GM23248 (cell line): ENCODE data around the gene DNAJC16. TPM values are rescaled to one million over a fixed set of nuclear protein-coding genes. Genes with fewer than 3 reads are reported as not detected.

Experiments
- DNase-seq: peaks from one replicate; pipeline ENCODE4 v3.0.0-alpha.2; 2015
- H2AFZ ChIP-seq: fragments of 200-600 bp; sonication (generic); 2 replicates; pipeline ENCODE4 v1.6.1; 2016; ENCODE audit warnings: antibody characterized with exemption
- H3F3A ChIP-seq: fragments of 200-600 bp; sonication (generic); 2 replicates; pipeline ENCODE4 v1.6.1; 2016; ENCODE audit warnings: mild to moderate bottlenecking, antibody characterized with exemption, mixed run types; ENCODE audit not compliant: insufficient read depth
- H3K27ac ChIP-seq: fragments of 200-600 bp; sonication (generic); 2 replicates; pipeline ENCODE4 v1.5.1; 2016; ENCODE audit warnings: mild to moderate bottlenecking
- H3K27me3 ChIP-seq: fragments of 200-600 bp; sonication (generic); replicated peaks from 2 replicates; pipeline ENCODE4 v1.6.1; 2016; ENCODE audit warnings: mild to moderate bottlenecking; ENCODE audit not compliant: insufficient read depth
- H3K36me3 ChIP-seq: fragments of 200-600 bp; sonication (generic); 2 replicates; pipeline ENCODE4 v1.6.1; 2016; ENCODE audit warnings: low read depth, mild to moderate bottlenecking
- H3K4me1 ChIP-seq: fragments of 200-600 bp; sonication (generic); 2 replicates; pipeline ENCODE4 v1.6.1; 2016; ENCODE audit warnings: mild to moderate bottlenecking; ENCODE audit not compliant: insufficient read depth
- H3K4me2 ChIP-seq: fragments of 200-600 bp; sonication (generic); one replicate; pipeline ENCODE4 v1.6.1; 2016; ENCODE audit warnings: mild to moderate bottlenecking; ENCODE audit not compliant: unreplicated experiment
- H3K4me3 ChIP-seq: fragments of 200-600 bp; sonication (generic); 2 replicates; pipeline ENCODE4 v1.5.1; 2016; ENCODE audit warnings: mild to moderate bottlenecking
- H3K79me2 ChIP-seq: fragments of 200-600 bp; sonication (generic); 2 replicates; pipeline ENCODE4 v1.6.1; 2016; ENCODE audit warnings: mild to moderate bottlenecking; ENCODE audit not compliant: insufficient read depth
- H3K9ac ChIP-seq: fragments of 200-600 bp; sonication (generic); 2 replicates; pipeline ENCODE4 v1.6.1; 2016; ENCODE audit warnings: mild to moderate bottlenecking
- H3K9me2 ChIP-seq: fragments of 200-600 bp; sonication (generic); 2 replicates; pipeline ENCODE4 v1.6.1; 2016; ENCODE audit warnings: mixed run types, mild to moderate bottlenecking, moderate library complexity; ENCODE audit not compliant: insufficient read depth
- H3K9me3 ChIP-seq: fragments of 200-600 bp; sonication (generic); one replicate; pipeline ENCODE4 v1.6.1; 2017; ENCODE audit warnings: low read depth
- H4K20me1 ChIP-seq: fragments of 200-600 bp; sonication (generic); 2 replicates; pipeline ENCODE4 v1.6.0; 2016; ENCODE audit not compliant: insufficient read depth
- EZH2 ChIP-seq: fragments of 200-600 bp; sonication (generic); IDR thresholded peaks from 2 replicates; pipeline ENCODE4 v1.6.1; 2018; ENCODE audit warnings: antibody characterized with exemption, mild to moderate bottlenecking; ENCODE audit not compliant: insufficient read depth, poor library complexity, severe bottlenecking
- EZH2phosphoT487 ChIP-seq: fragments of 200-600 bp; sonication (generic); IDR thresholded peaks from 2 replicates; pipeline ENCODE4 v1.6.1; 2018; ENCODE audit warnings: antibody characterized with exemption, moderate library complexity, mild to moderate bottlenecking, low read depth; ENCODE audit not compliant: insufficient read depth
- WGBS, 2 experiments: methylation state at CpG; one replicate each; pipeline ENCODE4 v1.1.6; 2015 to 2017; ENCODE audit warnings: low lambda C conversion rate in 2 of 2, low coverage in 1 of 2; ENCODE audit errors: missing lambda C conversion rate in 2 of 2; 5-methylcytosine and 5-hydroxymethylcytosine counted together
- in situ Hi-C: fragments of 300-500 bp; cut with MboI; formaldehyde crosslinking; loops from 2 replicates; pipeline ENCODE4 v1.15.0; 2020
- polyA plus RNA-seq: library from polyadenylated mRNA; unstranded; fragments of >200 nt; fragmentation: Nextera tagmentation; extraction: Ambion mirVana; gene quantifications from 2 replicates; pipeline ENCODE4 v1.2.1, GENCODE V29; 2016
- total RNA-seq: library from RNA; depleted of rRNA; stranded (reverse); fragments of >200 nt; shearing (Covaris generic); gene quantifications from 2 replicates; pipeline ENCODE4 v1.2.3, GENCODE V29; 2014

Gene DNAJC16
- total and polyA plus RNA-seq, 2 experiments from 2014 or later = 10.0 to 21.8 TPM

DNA sequence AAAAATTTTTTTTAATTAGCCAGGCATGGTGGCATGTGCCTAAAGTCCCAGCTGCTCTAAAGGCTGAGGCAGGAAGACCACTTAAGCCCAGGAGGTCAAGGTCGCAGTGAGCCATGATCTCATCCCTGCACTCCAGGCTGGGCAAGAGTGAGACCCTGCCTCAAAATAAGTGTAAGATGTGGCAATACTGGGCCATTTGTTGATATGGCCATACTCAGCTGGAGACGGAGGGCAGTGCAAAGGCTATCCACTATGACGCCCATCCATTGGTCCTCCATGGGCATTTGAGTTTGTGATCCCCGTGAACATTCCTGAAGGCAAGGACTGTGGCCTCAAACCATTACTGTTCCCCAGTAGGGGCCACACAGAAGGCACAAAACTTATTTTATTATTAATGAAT, 4.1 kb upstream of the DNAJC16 start:
- Histone ChIP-seq H3K4me3 (no peak overlapping the region), H3K27me3 (no peaks in the 10 kb centered on the region), H3K79me2 (peaks cover 13% of the 10 kb centered on the region), H3K36me3 (no peaks in the 10 kb centered on the region), H3K27ac (no peak overlapping the region), H3K4me2 (no peak overlapping the region), H2AFZ (no peak overlapping the region), H3K9me3 (no peaks in the 10 kb centered on the region), H4K20me1 (no peaks in the 10 kb centered on the region), H3K9me2 (no peaks in the 10 kb centered on the region), H3K4me1 (peaks cover 17% of the 10 kb centered on the region; the same call in 1 of the 2 replicates), H3K9ac (no peak overlapping the region), H3F3A (peaks cover 18% of the 10 kb centered on the region)
- no peak for TF ChIP-seq EZH2phosphoT487
- no peak for TF ChIP-seq EZH2
- DNase-seq = no peak
- in situ Hi-C loops = no loop called here
- 89 to 98% methylated on average over 4 of the region's 4 CpGs for WGBS, 2 experiments

DNA sequence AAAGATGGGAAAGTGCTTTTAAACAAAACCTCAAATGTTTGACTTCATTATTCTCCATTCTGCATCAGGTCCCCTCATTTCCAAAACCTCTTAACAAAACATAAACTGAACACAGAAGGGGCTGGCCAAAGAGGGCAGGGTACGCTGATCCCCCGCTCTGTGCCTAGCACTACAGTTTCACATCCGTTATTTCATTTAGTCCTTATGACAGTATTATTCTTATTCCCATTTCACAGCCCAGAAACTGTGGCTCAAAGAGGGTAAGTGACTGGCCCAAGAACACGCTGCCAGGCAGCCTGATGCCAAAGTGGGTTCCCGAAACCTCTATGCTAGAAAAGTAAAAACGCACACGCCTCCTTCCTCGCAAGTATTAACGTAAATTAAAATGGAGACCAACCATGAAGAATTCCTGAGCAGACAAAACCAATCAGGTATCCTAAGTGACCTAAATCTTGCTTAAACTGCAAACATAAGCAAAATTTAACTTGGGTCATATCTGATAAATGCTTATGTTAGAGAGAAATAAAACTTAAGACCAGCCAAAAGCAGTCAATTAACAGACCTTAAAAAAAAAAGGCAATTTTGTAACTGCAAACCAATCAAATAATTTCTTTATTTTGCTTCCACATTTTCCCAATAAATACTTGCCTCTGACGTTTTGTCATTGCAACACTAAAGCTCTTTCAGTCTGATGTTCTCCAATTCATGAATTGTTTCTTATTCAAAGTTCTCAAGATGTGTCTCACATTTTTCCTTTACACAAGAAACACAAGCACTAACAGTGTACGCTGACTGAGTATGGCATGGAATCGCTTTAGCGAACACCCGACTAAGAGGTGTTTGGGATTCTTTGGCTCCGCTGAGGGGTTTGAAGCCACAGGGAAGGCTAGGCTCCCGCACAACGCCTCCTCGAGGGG, 3.3 kb upstream of the DNAJC16 start:
- Histone ChIP-seq H3K9me2 (no peaks in the 10 kb centered on the region), H2AFZ (peak overlapping the region; percentile 95), H3K36me3 (no peaks in the 10 kb centered on the region), H4K20me1 (no peaks in the 10 kb centered on the region), H3K27ac (peak overlapping the region; percentile 88), H3K4me3 (peak overlapping the region; percentile 84), H3F3A (peaks cover 18% of the 10 kb centered on the region), H3K9me3 (no peaks in the 10 kb centered on the region), H3K4me1 (peaks cover 23% of the 10 kb centered on the region; the same call in 1 of the 2 replicates), H3K9ac (peak overlapping the region; percentile 86), H3K27me3 (no peaks in the 10 kb centered on the region), H3K4me2 (peak overlapping the region; percentile 86), H3K79me2 (peaks cover 21% of the 10 kb centered on the region)
- DNase-seq = peak; percentile 66
- no peak for TF ChIP-seq EZH2phosphoT487
- TF ChIP-seq EZH2 = no peak
- WGBS, 2 experiments = 40 to 44% methylated on average over 18 of the region's 18 CpGs
- in situ Hi-C loops = no loop called here

DNA sequence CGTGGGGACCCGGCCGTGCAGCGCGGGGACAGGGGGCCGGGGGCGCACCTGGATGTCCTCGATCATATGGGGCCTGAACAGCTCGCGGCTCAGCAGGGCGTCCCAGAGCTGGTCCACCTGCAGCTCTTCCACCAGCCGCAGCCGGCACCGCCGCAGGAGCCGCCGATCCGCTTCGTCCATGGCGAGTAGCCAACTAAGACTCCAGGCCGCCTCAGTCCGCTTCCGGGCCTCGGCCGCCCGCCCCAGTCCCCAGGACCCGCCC, 2.7 kb upstream of the DNAJC16 start, which contains the start of gene CASP9:
CASP9 (minus strand) TSS at position 195 of the 262 bp plus-strand sequence; CDS start at position 180, 15 bp downstream.
- Histone ChIP-seq H3K4me2 (peak within 1 kb of the TSS; percentile 92), H3K9me2 (no peaks in the 10 kb centered on the region), H3F3A (peaks cover 18% of the 10 kb centered on the region), H3K4me1 (peaks cover 23% of the 10 kb centered on the region; the same call in 1 of the 2 replicates), H3K9ac (peak within 1 kb of the TSS; percentile 90), H4K20me1 (no peaks in the 10 kb centered on the region), H3K4me3 (peak within 1 kb of the TSS; percentile 86), H3K36me3 (no peaks in the 10 kb centered on the region), H3K27me3 (no peaks in the 10 kb centered on the region), H2AFZ (peak within 1 kb of the TSS; percentile 95), H3K27ac (peak within 1 kb of the TSS; percentile 98), H3K79me2 (peaks cover 27% of the 10 kb centered on the region), H3K9me3 (no peaks in the 10 kb centered on the region)
- in situ Hi-C loops = no loop called here
- 0 to 7% methylated on average over 10 to 27 of the region's 27 CpGs for WGBS, 2 experiments
- no peak for DNase-seq
- TF ChIP-seq EZH2phosphoT487 (no peak), EZH2 (no peak)

DNA sequence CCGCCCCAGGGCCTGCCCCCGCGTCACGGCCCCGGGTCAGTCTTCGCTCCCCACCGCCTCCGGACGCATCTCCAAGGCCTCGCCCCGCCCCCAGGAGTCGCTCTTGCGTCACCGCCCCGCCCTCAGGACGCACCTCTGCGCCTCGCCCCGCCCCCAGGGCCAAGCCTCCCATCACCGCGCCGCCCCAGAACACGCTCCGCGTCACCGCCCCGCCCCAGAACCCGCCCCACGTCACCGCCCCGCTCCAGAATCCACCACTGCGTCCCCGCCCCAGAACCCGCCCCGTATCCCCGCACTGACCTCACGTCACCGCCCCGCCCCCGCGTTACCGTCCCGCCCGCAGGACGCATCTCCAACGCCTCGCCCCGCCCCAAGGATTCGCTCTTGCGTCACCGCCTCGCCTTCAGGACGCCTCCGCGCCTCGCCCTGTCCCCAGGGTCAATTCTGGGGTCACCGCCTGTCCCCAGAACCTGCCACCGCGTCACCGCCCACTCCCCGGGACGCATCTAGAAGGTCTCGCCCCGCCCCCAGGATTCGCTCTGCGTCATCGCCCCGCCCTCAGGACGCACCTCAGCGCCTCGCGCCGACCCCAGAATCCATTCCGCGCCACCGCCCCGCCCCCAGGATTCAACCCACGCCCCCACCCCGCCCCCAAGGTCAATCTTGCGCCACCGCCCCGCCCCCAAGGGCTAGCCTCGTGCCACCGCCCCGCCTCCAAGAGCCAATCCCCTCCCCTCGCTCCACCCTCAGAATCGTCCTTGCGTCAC, 2.2 kb upstream of the DNAJC16 start:
- Histone ChIP-seq H3K27ac (peak overlapping the region; percentile 98), H3K79me2 (peaks cover 32% of the 10 kb centered on the region), H3K9me3 (no peaks in the 10 kb centered on the region), H3K9ac (peak overlapping the region; percentile 90), H3K36me3 (no peaks in the 10 kb centered on the region), H3K9me2 (no peaks in the 10 kb centered on the region), H3K4me2 (no peak overlapping the region), H2AFZ (0 out of 2 replicates have a peak overlapping the region, but pooled peaks have one; percentile 60), H4K20me1 (no peaks in the 10 kb centered on the region), H3K4me3 (peak overlapping the region; percentile 84), H3K4me1 (peaks cover 23% of the 10 kb centered on the region; the same call in 1 of the 2 replicates), H3K27me3 (no peaks in the 10 kb centered on the region), H3F3A (peaks cover 18% of the 10 kb centered on the region)
- TF ChIP-seq EZH2 (no peak), EZH2phosphoT487 (no peak)
- in situ Hi-C loops = no loop called here
- 1 to 2% methylated on average over 14 to 60 of the region's 88 CpGs for WGBS, 2 experiments
- DNase-seq = peak; percentile 100
